Stomach (tissue), 9 donors: ENCODE results near the gene HSH2D. TPM values are rescaled to one million over a fixed set of nuclear protein-coding genes. Genes with fewer than 3 reads are reported as not detected.
A peak's percentile ranks its signal among the peaks of the same experiment; 100 is the strongest.

Experiments used
- DNase-seq, 2 donors: peaks; one replicate each; pipeline versions ENCODE4 v3.0.0 to v3.0.0-alpha.2; 2013 to 2019
- H3K27ac ChIP-seq, 5 donors: fragments of 200-600 bp in 4 of 5; sonication (generic) in 4 of 5; one replicate each; pipeline ENCODE4 v1.5.1; 2013 to 2019; ENCODE audit warnings: mild to moderate bottlenecking in 1 of 5, moderate library complexity in 1 of 5
- H3K27me3 ChIP-seq, 3 donors: fragments of 200-600 bp; sonication (generic); one replicate each; pipeline ENCODE4 v1.5.1; 2017 to 2019; ENCODE audit warnings: mixed run types in 1 of 3
- H3K36me3 ChIP-seq, 4 donors: fragments of 200-600 bp; sonication (generic); 1 replicate in 3 of 4; 2 replicates in 1 of 4; pipeline ENCODE4 v1.5.1; 2016 to 2019
- H3K4me1 ChIP-seq, 4 donors: fragments of 200-600 bp; sonication (generic); one replicate each; pipeline ENCODE4 v1.5.1; 2016 to 2019
- H3K4me3 ChIP-seq, 4 donors: fragments of 200-600 bp; sonication (generic) in 3 of 4; one replicate each; pipeline ENCODE4 v1.5.1; 2016 to 2019; ENCODE audit warnings: mild to moderate bottlenecking in 1 of 4
- H3K9me3 ChIP-seq, 4 donors: fragments of 200-600 bp; sonication (generic); one replicate each; pipeline ENCODE4 v1.5.1; 2016 to 2019
- CTCF ChIP-seq, 7 experiments: fragments of 450-650 bp in 4 of 7; fragments of 200-600 bp in 3 of 7; sonication (generic) in 3 of 7; IDR thresholded peaks; one replicate each; pipeline ENCODE4 v1.5.1; 2016 to 2019; ENCODE audit warnings: antibody characterized with exemption in 7 of 7, control low read depth in 2 of 7, mild to moderate bottlenecking in 1 of 7
- EP300 ChIP-seq: sonication (generic); formaldehyde crosslinking; IDR thresholded peaks from one replicate; pipeline ENCODE4 v1.6.1; 2017; ENCODE audit warnings: antibody characterized with exemption
- POLR2A ChIP-seq, 4 donors: fragments of 450-650 bp; IDR thresholded peaks; one replicate each; pipeline ENCODE4 v1.6.1; 2016; ENCODE audit warnings: antibody characterized with exemption in 4 of 4, control low read depth in 2 of 4, mild to moderate bottlenecking in 1 of 4, moderate library complexity in 1 of 4
- POLR2AphosphoS5 ChIP-seq, 3 donors: sonication (generic); formaldehyde crosslinking; IDR thresholded peaks; one replicate each; pipeline ENCODE4 v1.6.1; 2016; ENCODE audit warnings: antibody characterized with exemption in 3 of 3
- WGBS, 5 donors: extraction: QIAGEN DNeasy Blood & Tissue Kit in 3 of 5; methylation state at CpG; one replicate each; pipeline versions ENCODE4 v1.1.5 to v1.1.7; 2013 to 2018; 5-methylcytosine and 5-hydroxymethylcytosine counted together
- intact Hi-C: fragments of 100-400 bp; cut with DNase I; formaldehyde crosslinking; loops from one replicate; pipeline ENCODE4 v1.15.1; 2023; ENCODE audit warnings: low total_unique reads
- polyA plus RNA-seq, 3 donors: library from polyadenylated mRNA; stranded (reverse); fragments of 200-250 nt; gene quantifications; one replicate each; pipeline ENCODE4 v1.2.3, GENCODE V29; 2013
- total RNA-seq, 5 donors: library from RNA; depleted of rRNA; stranded (reverse); fragments of >200 nt; gene quantifications; one replicate each; pipeline versions ENCODE4 v1.1.0 to v1.2.3, GENCODE V29; 2014 to 2016
- donor health status: healthy with polysubstance abuse.
- donor health status: Bipolar disorder and iron deficiency.
- donor health status: healthy.

The HSH2D gene
- total and polyA plus RNA-seq, 8 donors, result 6.2 to 24.5 (median 9.4) TPM

- peak overlapping the region in 2 of 5 donors; percentile 86 to 90 for H3K27ac ChIP-seq
- peaks cover 0 to 31% (median 20%) of the 10 kb centered on the region in 4 donors for H3K4me1 ChIP-seq
Measured at GRCh38 chr19:16142032-16142580, 1.4 kb upstream of the HSH2D start.

GRCh38 chr19:16144216-16144581 lies 714 bp downstream of the HSH2D start:
- Histone ChIP-seq H3K27me3 (peaks cover 0 to 10% (median 0%) of the 10 kb centered on the region in 3 donors), H3K36me3 (peaks cover 0 to 10% (median 7%) of the 10 kb centered on the region in 4 donors), H3K9me3 (no peaks in the 10 kb centered on the region), H3K4me3 (peak overlapping the region; percentile 37 to 50 (median 42)), H3K4me1 (peaks cover 0 to 39% (median 22%) of the 10 kb centered on the region in 4 donors), H3K27ac (peak overlapping the region; percentile 65 to 90 (median 86))
- 22 to 50% (median 41%) methylated on average over 1 of the region's 1 CpG for WGBS, 5 donors
- intact Hi-C loops, result no loop called here
- TF ChIP-seq EP300, result no peak
- TF ChIP-seq POLR2AphosphoS5 (IDR thresholded peaks at IDR 0.05), result no peak
- TF ChIP-seq CTCF (IDR thresholded peaks at IDR 0.05), result no peak
- no peak for TF ChIP-seq POLR2A (IDR thresholded peaks at IDR 0.05)
- no peak for DNase-seq

More at GRCh38 chr19:16142032-16142580, 1.4 kb upstream of the HSH2D start:
- peaks cover 0 to 10% (median 0%) of the 10 kb centered on the region in 3 donors for H3K27me3 ChIP-seq
- no peak for DNase-seq
- H3K36me3 ChIP-seq, result no peaks in the 10 kb centered on the region
- H3K9me3 ChIP-seq, result no peaks in the 10 kb centered on the region
- no peak overlapping the region for H3K4me3 ChIP-seq
- no peak for TF ChIP-seq CTCF (IDR thresholded peaks at IDR 0.05)
- TF ChIP-seq POLR2AphosphoS5 (IDR thresholded peaks at IDR 0.05), result no peak
- no peak for TF ChIP-seq EP300
- no peak for TF ChIP-seq POLR2A (IDR thresholded peaks at IDR 0.05)
- intact Hi-C loops, result no loop called here
- WGBS, 5 donors, result 77 to 85% (median 80%) methylated on average over 9 of the region's 9 CpGs

GRCh38 chr19:16146112-16146511 lies 2.6 kb downstream of the HSH2D start:
- H3K4me3 ChIP-seq, result peak overlapping the region in 1 of 4 donors; percentile 33
- 77 to 81% (median 79%) methylated on average over 5 of the region's 5 CpGs for WGBS, 5 donors
- TF ChIP-seq CTCF (IDR thresholded peaks at IDR 0.05), result no peak
- TF ChIP-seq POLR2AphosphoS5 (IDR thresholded peaks at IDR 0.05), result no peak
- TF ChIP-seq POLR2A (IDR thresholded peaks at IDR 0.05), result no peak
- H3K4me1 ChIP-seq, result peaks cover 0 to 49% (median 25%) of the 10 kb centered on the region in 4 donors
- H3K9me3 ChIP-seq, result no peaks in the 10 kb centered on the region
- intact Hi-C loops, result no loop called here
- no peak for DNase-seq
- H3K27me3 ChIP-seq, result peaks cover 0 to 10% (median 0%) of the 10 kb centered on the region in 3 donors
- peaks cover 0 to 20% (median 14%) of the 10 kb centered on the region in 4 donors for H3K36me3 ChIP-seq
- H3K27ac ChIP-seq, result no peak overlapping the region

GRCh38 chr19:16148443-16149229 lies 5.2 kb downstream of the HSH2D start:
- DNase-seq, result no peak
- H3K27ac ChIP-seq, result peak overlapping the region in 2 of 5 donors; percentile 52 to 72

More at GRCh38 chr19:16148443-16149229, 5.2 kb downstream of the HSH2D start:
- no peak overlapping the region for H3K4me3 ChIP-seq
- peaks cover 0 to 37% (median 18%) of the 10 kb centered on the region in 4 donors for H3K4me1 ChIP-seq
- H3K36me3 ChIP-seq, result peaks cover 0 to 39% (median 28%) of the 10 kb centered on the region in 4 donors
- intact Hi-C loops, result no loop called here
- H3K9me3 ChIP-seq, result no peaks in the 10 kb centered on the region
- H3K27me3 ChIP-seq, result peaks cover 0 to 8% (median 0%) of the 10 kb centered on the region in 3 donors
- 63 to 82% (median 70%) methylated on average over 6 to 8 of the region's 8 CpGs for WGBS, 5 donors
- TF ChIP-seq POLR2A (IDR thresholded peaks at IDR 0.05) (no peak), POLR2AphosphoS5 (IDR thresholded peaks at IDR 0.05) (no peak), EP300 (no peak), CTCF (IDR thresholded peaks at IDR 0.05) (no peak)
